ENCODE results near the gene ATP2C2.
"Not testable (repeated sequence)": the region's sequence is repeated elsewhere in the genome, so short reads cannot be mapped to it uniquely, and the experiment has no call there.

ATP2C2 gene

GRCh38 chr16:84421081-84421937 is 53.0 kb downstream of the ATP2C2 start:
- no peak for DNase-seq (ENCODE audit: low spot score)

- DNase-seq (ENCODE audit: low spot score) = no peak
Observed at GRCh38 chr16:84421938-84422220, 53.5 kb downstream of the ATP2C2 start.

- peak; percentile 28 for DNase-seq (ENCODE audit: low spot score)
Observed at GRCh38 chr16:84423416-84423837, 55.1 kb downstream of the ATP2C2 start.

- no peak for DNase-seq (ENCODE audit: low spot score)
Observed at GRCh38 chr16:84425696-84426095, 57.4 kb downstream of the ATP2C2 start.

GRCh38 chr16:84426804-84427203 is 58.5 kb downstream of the ATP2C2 start:
- DNase-seq (ENCODE audit: low spot score) = no peak

GRCh38 chr16:84427553-84427952 is 59.2 kb downstream of the ATP2C2 start:
- DNase-seq (ENCODE audit: low spot score) = no peak

GRCh38 chr16:84430860-84431259 is 62.5 kb downstream of the ATP2C2 start:
- DNase-seq (ENCODE audit: low spot score) = no peak

GRCh38 chr16:84434800-84435199 is 66.5 kb downstream of the ATP2C2 start:
- DNase-seq (ENCODE audit: low spot score) = no peak

GRCh38 chr16:84436196-84436595 is 67.9 kb downstream of the ATP2C2 start:
- no peak for DNase-seq (ENCODE audit: low spot score)

- no peak for DNase-seq (ENCODE audit: low spot score)
Observed at GRCh38 chr16:84438971-84439696, 70.8 kb downstream of the ATP2C2 start.

- no peak for DNase-seq (ENCODE audit: low spot score)
Observed at GRCh38 chr16:84442416-84443145, 74.2 kb downstream of the ATP2C2 start.

GRCh38 chr16:84443166-84443802 is 74.9 kb downstream of the ATP2C2 start:
- DNase-seq (ENCODE audit: low spot score) = no peak

GRCh38 chr16:84444476-84444875 is 76.1 kb downstream of the ATP2C2 start:
- DNase-seq (ENCODE audit: low spot score) = no peak

GRCh38 chr16:84446084-84446483 is 77.7 kb downstream of the ATP2C2 start:
- DNase-seq (ENCODE audit: low spot score) = no peak

GRCh38 chr16:84446596-84447392 is 78.5 kb downstream of the ATP2C2 start:
- DNase-seq (ENCODE audit: low spot score) = no peak

- DNase-seq (ENCODE audit: low spot score) = no peak
Observed at GRCh38 chr16:84448444-84448843, 80.1 kb downstream of the ATP2C2 start.

- DNase-seq (ENCODE audit: low spot score) = peak; percentile 17
Observed at GRCh38 chr16:84449156-84450140, 81.1 kb downstream of the ATP2C2 start.

GRCh38 chr16:84450176-84450865 is 82.0 kb downstream of the ATP2C2 start:
- no peak for DNase-seq (ENCODE audit: low spot score)

- not testable (repeated sequence) for DNase-seq (ENCODE audit: low spot score)
Observed at GRCh38 chr16:84451010-84451676, 82.8 kb downstream of the ATP2C2 start.

All from SW480 (cell line).